ENCODE data around the gene TRDN. TPM values are rescaled to one million over a fixed set of nuclear protein-coding genes. Genes with fewer than 3 reads are reported as not detected.

The TRDN gene
- total RNA-seq, 1 donor: not detected

DNA sequence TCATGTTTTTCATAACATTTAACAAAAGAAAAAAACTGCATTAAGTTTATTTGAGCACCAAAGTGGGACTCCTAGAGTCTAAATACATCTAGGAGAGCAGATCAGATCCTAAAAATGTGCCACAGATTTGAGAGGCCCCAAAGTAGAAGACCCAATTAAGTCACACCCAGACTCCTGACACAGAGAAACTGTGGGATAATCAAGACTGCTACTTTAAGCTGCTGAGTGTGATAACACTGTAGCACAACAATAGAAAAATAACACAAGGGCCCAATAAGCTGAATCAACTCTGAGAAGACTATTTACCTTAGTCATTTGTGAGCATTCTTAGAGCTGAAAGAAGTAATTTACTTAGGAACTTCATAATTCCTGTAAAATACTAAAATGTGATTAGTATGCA is 26.0 kb downstream of the TRDN start:
- TF ChIP-seq CTCF (IDR thresholded peaks at IDR 0.05; ENCODE audit: insufficient read depth, low read depth, low read length): no peak
- DNase-seq (ENCODE audit: low read depth): no peak

DNA sequence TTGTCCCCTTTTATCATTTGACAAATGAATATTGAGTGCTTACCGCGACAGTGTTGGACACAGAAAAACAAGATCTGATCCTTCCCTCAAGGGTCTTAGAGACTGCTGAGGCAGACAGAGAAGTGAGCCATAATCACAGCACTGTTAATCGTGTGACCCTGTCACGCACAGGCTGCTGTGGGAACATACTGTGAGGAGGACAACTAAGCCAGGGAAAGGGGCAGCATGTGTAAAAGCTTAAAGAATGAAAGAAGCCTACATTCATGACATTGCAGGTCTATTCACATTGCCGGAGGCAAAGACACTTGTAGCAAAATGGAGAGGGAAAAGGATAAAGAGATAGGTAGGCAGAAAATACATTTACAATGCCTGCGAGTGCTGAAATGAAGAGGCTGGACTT is 32.7 kb downstream of the TRDN start:
- no peak for DNase-seq (ENCODE audit: low read depth)
- H3K4me3 ChIP-seq (ENCODE audit: low read depth, low read length): no peak overlapping the region
- no peak for TF ChIP-seq CTCF (IDR thresholded peaks at IDR 0.05; ENCODE audit: insufficient read depth, low read depth, low read length)

More for the DNA sequence above, 26.0 kb downstream of the TRDN start:
- no peak overlapping the region for H3K4me3 ChIP-seq (ENCODE audit: low read depth, low read length)

DNA sequence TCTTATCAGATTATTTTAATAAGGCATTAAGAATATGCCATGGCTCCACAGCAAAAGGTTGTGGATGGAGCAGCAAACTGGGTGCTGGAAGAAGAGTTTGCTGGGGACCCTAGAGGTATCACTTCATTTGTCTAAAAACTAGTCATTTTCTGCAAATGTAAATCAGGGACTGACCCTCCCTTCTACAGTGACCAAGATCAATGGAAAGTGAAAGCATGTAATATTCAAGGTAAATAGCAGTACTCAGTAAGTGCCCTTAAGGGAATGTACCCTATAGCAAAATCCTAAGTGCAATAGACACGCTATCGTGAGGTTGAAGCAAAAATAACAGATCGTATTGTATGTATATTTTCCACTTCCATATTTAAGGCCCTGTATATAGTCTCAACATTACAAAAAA is 38.7 kb downstream of the TRDN start:
- no peak for TF ChIP-seq CTCF (IDR thresholded peaks at IDR 0.05; ENCODE audit: insufficient read depth, low read depth, low read length)
- H3K4me3 ChIP-seq (ENCODE audit: low read depth, low read length): no peak overlapping the region
- no peak for DNase-seq (ENCODE audit: low read depth)

GRCh38 chr6:123594776-123595175 is 42.0 kb downstream of the TRDN start:
- no peak for TF ChIP-seq CTCF (IDR thresholded peaks at IDR 0.05; ENCODE audit: insufficient read depth, low read depth, low read length)
- DNase-seq (ENCODE audit: low read depth): no peak
- no peak overlapping the region for H3K4me3 ChIP-seq (ENCODE audit: low read depth, low read length)

DNA sequence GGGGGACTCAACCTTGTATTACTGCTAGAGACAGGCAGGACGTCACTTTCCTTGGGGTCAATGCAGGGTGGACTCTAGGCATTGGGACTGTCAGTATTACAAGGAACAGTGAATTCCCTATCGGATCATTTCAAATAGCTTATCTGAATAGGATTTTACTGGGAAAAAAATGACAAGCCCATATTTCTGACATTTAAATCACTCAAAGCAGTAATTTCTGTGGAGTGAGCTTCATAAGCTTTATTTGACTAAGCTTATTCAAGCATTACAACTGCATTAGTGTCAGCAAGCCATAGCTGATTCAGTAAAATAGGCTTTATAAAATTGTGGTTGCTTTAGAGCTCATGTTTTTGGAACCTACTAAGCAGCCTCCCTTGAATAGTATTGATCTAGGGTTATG is 44.3 kb downstream of the TRDN start:
- TF ChIP-seq CTCF (IDR thresholded peaks at IDR 0.05; ENCODE audit: insufficient read depth, low read depth, low read length): no peak
- no peak for DNase-seq (ENCODE audit: low read depth)
- H3K4me3 ChIP-seq (ENCODE audit: low read depth, low read length): no peak overlapping the region

- no peak for DNase-seq (ENCODE audit: low read depth)
- H3K4me3 ChIP-seq (ENCODE audit: low read depth, low read length): no peak overlapping the region
- TF ChIP-seq CTCF (IDR thresholded peaks at IDR 0.05; ENCODE audit: insufficient read depth, low read depth, low read length): no peak
These were observed 46.8 kb downstream of the TRDN start for GRCh38 chr6:123589973-123590372.

DNA sequence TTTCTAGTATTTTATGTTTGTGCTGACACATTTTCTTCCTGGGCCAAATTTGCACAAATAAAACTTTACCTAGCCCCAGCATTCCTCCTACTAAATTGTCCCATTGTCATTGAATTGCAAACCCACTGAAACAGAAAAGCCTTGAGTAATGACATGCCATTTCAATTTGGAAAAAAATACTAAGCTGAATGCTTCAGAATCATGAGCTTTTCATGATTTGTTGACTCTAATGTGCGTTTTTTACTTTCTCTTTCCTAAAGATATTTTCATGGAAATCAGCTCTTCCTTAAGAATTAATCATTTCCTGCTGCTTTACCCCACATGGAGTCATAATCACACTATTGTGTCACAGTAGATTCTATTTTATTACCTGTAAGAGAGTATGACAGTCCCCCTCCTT is 47.4 kb downstream of the TRDN start:
- no peak for DNase-seq (ENCODE audit: low read depth)
- no peak for TF ChIP-seq CTCF (IDR thresholded peaks at IDR 0.05; ENCODE audit: insufficient read depth, low read depth, low read length)

More for the DNA sequence above, 47.4 kb downstream of the TRDN start:
- H3K4me3 ChIP-seq (ENCODE audit: low read depth, low read length): no peak overlapping the region

Measured in fibroblast of villous mesenchyme (primary cell).